ENCODE results near the gene EREG. TPM values are rescaled to one million over a fixed set of nuclear protein-coding genes. Genes with fewer than 3 reads are reported as not detected.

Gene EREG
- total RNA-seq, 1 experiment from 2014 or later: 37.0 TPM

DNA sequence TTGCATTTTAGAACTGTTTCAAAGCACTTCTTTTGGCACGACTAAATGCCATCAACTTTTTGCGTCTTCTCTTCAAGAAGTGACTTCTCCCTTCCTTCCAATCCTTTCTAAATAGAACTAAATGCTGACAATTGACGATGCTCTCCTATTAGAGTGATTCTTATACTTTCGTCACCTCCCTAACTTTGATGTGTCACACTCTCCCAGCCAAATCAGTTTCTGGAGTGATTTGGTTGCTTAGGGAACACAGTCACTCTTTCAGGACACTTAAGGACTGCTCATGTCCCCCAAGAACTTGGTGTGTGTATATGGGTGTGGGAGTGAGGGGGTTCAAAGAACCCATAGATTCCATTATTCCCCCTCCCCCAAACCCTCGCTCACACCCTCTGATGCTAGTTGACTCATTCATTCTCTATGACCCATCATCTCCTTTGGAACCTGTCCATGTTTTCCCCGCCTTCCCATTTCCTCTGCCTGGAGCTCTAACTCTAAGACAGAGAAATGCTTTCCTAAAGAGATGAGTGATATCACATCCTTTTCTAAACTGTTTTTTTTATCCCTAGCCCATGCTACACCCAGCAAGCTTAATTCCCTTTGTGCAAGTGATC, 53.2 kb downstream of the EREG start:
- ChIA-PET POLR2A (no interaction called here), CTCF (no interaction called here)
- intact Hi-C loops (cut with micrococcal nuclease; ENCODE audit: unreplicated experiment): no loop called here
- Mint-ChIP-seq H3K9me3 (ENCODE audit: unreplicated experiment) (no peaks in the 10 kb centered on the region), H3K27ac (ENCODE audit: unreplicated experiment) (no peak overlapping the region), H3K4me1 (ENCODE audit: low read depth, unreplicated experiment) (no peaks in the 10 kb centered on the region), H3K36me3 (ENCODE audit: insufficient read depth, unreplicated experiment) (no peaks in the 10 kb centered on the region), H3K4me3 (ENCODE audit: unreplicated experiment) (no peak overlapping the region), H3K27me3 (ENCODE audit: insufficient read depth, unreplicated experiment) (no peaks in the 10 kb centered on the region)
- BruUV-seq (replicated peaks): no TSS peak
- H3K4me3 ChIP-seq (ENCODE audit: low read depth, low read length): no peak overlapping the region
- H3K4me1 ChIP-seq: no peaks in the 10 kb centered on the region
- no peaks in the 10 kb centered on the region for H3K9me3 ChIP-seq
- no peaks in the 10 kb centered on the region for H3K27me3 ChIP-seq (replicated peaks; ENCODE audit: control insufficient read depth, insufficient read depth, low read length)
- DNase-seq: no peak
- TF ChIP-seq, protein P1, sequence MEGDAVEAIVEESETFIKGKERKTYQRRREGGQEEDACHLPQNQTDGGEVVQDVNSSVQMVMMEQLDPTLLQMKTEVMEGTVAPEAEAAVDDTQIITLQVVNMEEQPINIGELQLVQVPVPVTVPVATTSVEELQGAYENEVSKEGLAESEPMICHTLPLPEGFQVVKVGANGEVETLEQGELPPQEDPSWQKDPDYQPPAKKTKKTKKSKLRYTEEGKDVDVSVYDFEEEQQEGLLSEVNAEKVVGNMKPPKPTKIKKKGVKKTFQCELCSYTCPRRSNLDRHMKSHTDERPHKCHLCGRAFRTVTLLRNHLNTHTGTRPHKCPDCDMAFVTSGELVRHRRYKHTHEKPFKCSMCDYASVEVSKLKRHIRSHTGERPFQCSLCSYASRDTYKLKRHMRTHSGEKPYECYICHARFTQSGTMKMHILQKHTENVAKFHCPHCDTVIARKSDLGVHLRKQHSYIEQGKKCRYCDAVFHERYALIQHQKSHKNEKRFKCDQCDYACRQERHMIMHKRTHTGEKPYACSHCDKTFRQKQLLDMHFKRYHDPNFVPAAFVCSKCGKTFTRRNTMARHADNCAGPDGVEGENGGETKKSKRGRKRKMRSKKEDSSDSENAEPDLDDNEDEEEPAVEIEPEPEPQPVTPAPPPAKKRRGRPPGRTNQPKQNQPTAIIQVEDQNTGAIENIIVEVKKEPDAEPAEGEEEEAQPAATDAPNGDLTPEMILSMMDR (IDR thresholded peaks at IDR 0.05; ENCODE audit: insufficient read depth in 1 of 2, low read depth in 1 of 2, low read length in 1 of 2, severe bottlenecking in 1 of 2, unreplicated experiment in 1 of 2): no peak
- no peaks in the 10 kb centered on the region for H3K36me3 ChIP-seq (ENCODE audit: control insufficient read depth, insufficient read depth, low read length)

GRCh38 chr4:74420863-74421262, 55.9 kb downstream of the EREG start:
- H3K4me1 Mint-ChIP-seq (ENCODE audit: low read depth, unreplicated experiment): no peaks in the 10 kb centered on the region

DNA sequence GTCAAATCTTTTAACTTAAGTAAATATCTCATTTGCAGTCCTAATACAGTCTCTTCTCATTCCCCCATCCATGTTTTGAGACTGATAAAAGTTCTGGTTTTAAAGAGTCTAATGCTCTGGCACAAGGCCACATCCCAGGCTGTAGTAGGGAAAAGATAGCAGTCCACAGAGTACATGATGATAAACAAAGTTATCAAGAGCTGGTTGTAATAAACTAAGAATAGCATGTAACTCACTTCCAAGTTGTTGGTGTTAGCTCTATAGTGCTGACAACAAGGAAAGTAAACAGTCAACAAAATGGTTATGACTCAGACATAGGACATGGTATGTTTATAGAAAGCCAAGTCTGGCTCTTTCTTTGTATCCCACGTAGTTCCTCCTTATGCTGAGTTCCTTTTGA, 58.2 kb downstream of the EREG start:
- intact Hi-C loops (cut with micrococcal nuclease; ENCODE audit: unreplicated experiment): no loop called here
- H3K4me1 Mint-ChIP-seq (ENCODE audit: low read depth, unreplicated experiment): no peaks in the 10 kb centered on the region
- no peaks in the 10 kb centered on the region for H3K9me3 Mint-ChIP-seq (ENCODE audit: unreplicated experiment)
- H3K27me3 Mint-ChIP-seq (ENCODE audit: insufficient read depth, unreplicated experiment): no peaks in the 10 kb centered on the region
- ChIA-PET CTCF (no interaction called here), POLR2A (no interaction called here)
- no peaks in the 10 kb centered on the region for H3K36me3 Mint-ChIP-seq (ENCODE audit: insufficient read depth, unreplicated experiment)
- TF ChIP-seq, protein P1 (IDR thresholded peaks at IDR 0.05; ENCODE audit: insufficient read depth in 1 of 2, low read depth in 1 of 2, low read length in 1 of 2, severe bottlenecking in 1 of 2, unreplicated experiment in 1 of 2): no peak
- H3K9me3 ChIP-seq: no peaks in the 10 kb centered on the region
- no peak overlapping the region for H3K27ac Mint-ChIP-seq (ENCODE audit: unreplicated experiment)
- no peak for DNase-seq
- no peak overlapping the region for H3K4me3 ChIP-seq (ENCODE audit: low read depth, low read length)
- no peaks in the 10 kb centered on the region for H3K4me1 ChIP-seq
- no TSS peak for BruUV-seq (replicated peaks)
- H3K36me3 ChIP-seq (ENCODE audit: control insufficient read depth, insufficient read depth, low read length): no peaks in the 10 kb centered on the region
- H3K4me3 Mint-ChIP-seq (ENCODE audit: unreplicated experiment): no peak overlapping the region
- no peaks in the 10 kb centered on the region for H3K27me3 ChIP-seq (replicated peaks; ENCODE audit: control insufficient read depth, insufficient read depth, low read length)

More at GRCh38 chr4:74420863-74421262, 55.9 kb downstream of the EREG start:
- TF ChIP-seq, protein P1 (IDR thresholded peaks at IDR 0.05; ENCODE audit: insufficient read depth in 1 of 2, low read depth in 1 of 2, low read length in 1 of 2, severe bottlenecking in 1 of 2, unreplicated experiment in 1 of 2): no peak
- ChIA-PET POLR2A (no interaction called here), CTCF (no interaction called here)
- BruUV-seq (replicated peaks): no TSS peak
- Histone ChIP-seq H3K9me3 (no peaks in the 10 kb centered on the region), H3K4me3 (ENCODE audit: low read depth, low read length) (no peak overlapping the region), H3K36me3 (ENCODE audit: control insufficient read depth, insufficient read depth, low read length) (no peaks in the 10 kb centered on the region), H3K4me1 (no peaks in the 10 kb centered on the region), H3K27me3 (replicated peaks; ENCODE audit: control insufficient read depth, insufficient read depth, low read length) (no peaks in the 10 kb centered on the region)
- no peak for DNase-seq
- intact Hi-C loops (cut with micrococcal nuclease; ENCODE audit: unreplicated experiment): no loop called here
- Mint-ChIP-seq H3K4me3 (ENCODE audit: unreplicated experiment) (no peak overlapping the region), H3K27me3 (ENCODE audit: insufficient read depth, unreplicated experiment) (no peaks in the 10 kb centered on the region), H3K27ac (ENCODE audit: unreplicated experiment) (no peak overlapping the region), H3K36me3 (ENCODE audit: insufficient read depth, unreplicated experiment) (no peaks in the 10 kb centered on the region), H3K9me3 (ENCODE audit: unreplicated experiment) (no peaks in the 10 kb centered on the region)
